ENCODE measurements around the gene SPON2.

SPON2 gene

GRCh38 chr4:1208266-1208961, 36.0 kb upstream of the SPON2 start:
- DNase-seq (ENCODE audit: insufficient read length, low spot score) (no peak), FAIRE-seq (no peak)
- no peak for TF ChIP-seq CTCF (IDR thresholded peaks at IDR 0.05; ENCODE audit: insufficient read depth, missing control alignments)

- FAIRE-seq (no peak), DNase-seq (ENCODE audit: insufficient read length, low spot score) (no peak)
- TF ChIP-seq CTCF (IDR thresholded peaks at IDR 0.05; ENCODE audit: insufficient read depth, missing control alignments), result no peak
These were observed 35.4 kb upstream of the SPON2 start for GRCh38 chr4:1207603-1208265.

- no peak for TF ChIP-seq CTCF (IDR thresholded peaks at IDR 0.05; ENCODE audit: insufficient read depth, missing control alignments)
- no peak for DNase-seq (ENCODE audit: insufficient read length, low spot score)
- no peak for FAIRE-seq
These were observed 34.7 kb upstream of the SPON2 start for GRCh38 chr4:1207157-1207470.

- no peak for TF ChIP-seq CTCF (IDR thresholded peaks at IDR 0.05; ENCODE audit: insufficient read depth, missing control alignments)
- DNase-seq (ENCODE audit: insufficient read length, low spot score) (no peak), FAIRE-seq (no peak)
These were observed 34.1 kb upstream of the SPON2 start for GRCh38 chr4:1206299-1207156.

GRCh38 chr4:1205586-1206298, 33.4 kb upstream of the SPON2 start:
- FAIRE-seq (no peak), DNase-seq (ENCODE audit: insufficient read length, low spot score) (no peak)
- no peak for TF ChIP-seq CTCF (IDR thresholded peaks at IDR 0.05; ENCODE audit: insufficient read depth, missing control alignments)

- FAIRE-seq, result no peak
- no peak for TF ChIP-seq CTCF (IDR thresholded peaks at IDR 0.05; ENCODE audit: insufficient read depth, missing control alignments)
- no peak for DNase-seq (ENCODE audit: insufficient read length, low spot score)
These were observed 32.6 kb upstream of the SPON2 start for GRCh38 chr4:1204828-1205585.
